Activated naive CD4-positive, alpha-beta T cell treated with anti-CD3 and anti-CD28 coated beads, Interleukin-2, amount 50 U/mL, for 16 hours (primary cell): Measurements from ENCODE around the gene RAVER2.
"Not testable (repeated sequence)": the region's sequence is repeated elsewhere in the genome, so short reads cannot be mapped to it uniquely, and the experiment has no call there.

Source experiments
- DNase-seq: peaks from one replicate; pipeline ENCODE4 v3.0.0-alpha.2; 2020

Gene RAVER2

DNA sequence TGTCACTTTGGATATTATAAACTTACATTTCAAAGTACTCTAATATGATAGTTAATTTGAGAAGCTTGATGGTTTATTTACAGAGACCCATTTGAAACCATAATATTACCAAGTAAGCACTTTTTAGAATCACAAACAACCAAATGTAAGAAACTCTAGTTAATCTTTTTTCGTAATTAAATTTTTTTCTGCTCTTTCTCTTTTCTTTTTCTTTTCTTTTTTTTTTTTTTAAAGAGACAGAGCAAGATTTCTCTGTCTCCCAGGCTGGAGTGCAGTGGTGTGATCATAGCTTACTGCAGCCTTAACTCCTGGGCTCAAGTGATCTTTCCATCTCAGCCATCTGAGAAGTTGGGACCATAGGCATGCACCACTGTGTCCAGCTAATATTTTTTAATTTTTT, 5.2 kb downstream of the RAVER2 start:
- DNase-seq, result no peak

DNA sequence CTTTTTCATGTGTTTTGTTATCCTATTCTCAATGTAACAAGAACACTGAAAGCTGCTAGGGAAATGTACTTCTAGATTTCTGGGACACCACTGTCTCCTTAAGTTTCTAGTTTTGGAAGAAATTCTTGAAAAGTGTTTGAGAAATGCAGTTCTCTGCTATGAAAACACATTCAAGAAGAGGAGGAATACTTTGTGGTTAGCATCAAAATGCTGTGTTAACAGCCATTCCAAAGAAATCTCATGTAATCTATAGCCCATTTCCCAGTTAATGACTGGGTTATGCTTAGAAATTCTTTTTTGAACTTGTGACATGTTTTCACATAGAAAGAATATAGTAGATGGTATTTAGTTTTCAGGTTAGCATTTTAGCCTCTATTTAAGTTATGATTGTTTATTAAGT, 6.0 kb downstream of the RAVER2 start:
- DNase-seq, result no peak

DNA sequence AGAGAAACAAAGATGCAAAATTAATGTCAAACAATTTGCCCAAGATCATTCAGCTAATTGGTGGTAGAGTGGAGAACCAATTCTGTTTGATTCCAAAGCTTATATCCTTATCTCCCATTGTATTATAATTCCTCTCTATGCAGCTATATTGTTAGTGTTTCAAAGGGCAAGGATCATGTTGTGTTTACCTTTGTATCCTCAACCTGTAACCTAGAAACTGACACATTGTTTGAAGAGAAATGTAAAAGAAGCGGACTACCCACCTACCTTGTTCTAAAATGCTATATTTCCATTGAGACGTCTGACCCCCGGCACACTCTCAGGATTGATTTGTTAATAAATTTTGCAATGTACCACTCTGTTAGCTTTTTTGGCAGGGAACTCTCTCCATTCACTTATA, 9.3 kb downstream of the RAVER2 start:
- DNase-seq, result no peak

DNA sequence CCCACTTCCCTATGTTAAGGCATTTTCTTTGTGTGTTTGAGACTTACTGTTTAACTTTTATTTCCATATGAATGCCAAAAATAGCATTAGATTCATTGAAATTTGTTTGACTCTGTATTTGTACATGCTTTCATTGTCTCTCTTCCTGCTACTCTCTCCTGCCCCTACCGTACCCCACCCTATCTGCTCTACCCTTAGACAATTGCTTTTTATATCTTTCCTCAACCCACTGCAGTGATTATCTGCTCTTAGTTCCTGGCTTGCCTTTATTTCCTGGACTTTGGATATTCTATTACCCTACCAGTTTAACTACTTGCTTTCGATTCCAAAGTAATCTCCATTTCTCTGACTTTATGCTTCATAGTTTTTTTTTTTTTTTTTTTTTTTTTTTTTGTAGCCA, 10.5 kb downstream of the RAVER2 start:
- no peak for DNase-seq

DNA sequence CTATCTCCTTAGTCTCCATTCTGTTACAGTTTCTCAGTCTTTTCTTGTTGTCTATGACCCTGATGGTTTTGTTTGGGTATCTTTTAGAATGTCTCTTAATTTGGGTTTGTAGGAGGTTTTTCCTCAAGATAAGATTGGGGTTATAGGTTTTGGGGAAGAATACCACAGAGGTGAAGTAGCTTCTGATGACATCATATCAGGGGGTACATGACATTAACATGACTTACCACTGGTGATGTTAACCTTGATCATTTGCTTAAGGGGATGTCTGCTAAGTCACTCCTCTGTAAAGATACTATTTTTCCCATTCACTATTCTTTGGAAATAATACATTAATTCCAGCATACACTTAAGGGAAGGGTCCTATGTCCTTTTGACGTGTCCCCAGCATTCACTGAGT, 11.9 kb downstream of the RAVER2 start:
- no peak for DNase-seq

DNA sequence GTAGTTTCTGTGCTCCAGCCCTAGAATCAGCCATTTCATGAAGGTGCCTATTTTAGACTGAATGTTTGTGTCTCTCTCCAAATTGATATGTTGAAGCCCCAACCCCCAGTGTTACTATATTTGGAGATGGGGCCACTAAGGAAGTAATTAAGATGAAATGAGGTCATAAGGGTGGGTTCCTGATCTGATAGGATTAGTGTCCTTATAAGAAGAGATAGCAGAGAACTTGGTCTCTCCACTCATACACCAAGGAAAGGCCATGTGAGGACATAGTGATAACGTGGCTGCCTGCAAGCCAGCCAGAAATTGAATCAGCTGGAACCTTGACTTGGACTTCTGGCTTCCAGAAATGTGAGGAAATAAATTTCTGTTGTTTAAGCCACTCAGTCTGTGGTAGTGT, 12.3 kb downstream of the RAVER2 start:
- DNase-seq, result no peak

DNA sequence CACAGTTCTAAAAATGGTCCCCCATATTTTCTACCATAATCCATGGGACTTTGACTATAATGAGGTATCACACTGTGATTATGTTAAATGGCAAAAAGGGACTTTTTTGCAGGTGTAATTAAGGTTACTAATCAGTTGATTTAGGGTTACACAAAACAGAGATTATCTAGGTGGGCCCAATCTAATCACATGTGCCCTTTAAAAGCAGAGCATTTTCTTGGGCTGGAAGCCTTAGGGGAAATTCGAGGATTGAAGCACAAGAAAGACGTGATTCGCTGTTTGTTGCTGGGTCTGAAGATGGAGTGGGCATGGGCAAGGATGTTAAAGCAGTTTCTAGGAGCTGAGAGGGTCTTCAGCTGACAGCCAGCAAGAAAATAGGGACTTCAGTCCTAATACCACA, 13.4 kb downstream of the RAVER2 start:
- DNase-seq, result no peak

DNA sequence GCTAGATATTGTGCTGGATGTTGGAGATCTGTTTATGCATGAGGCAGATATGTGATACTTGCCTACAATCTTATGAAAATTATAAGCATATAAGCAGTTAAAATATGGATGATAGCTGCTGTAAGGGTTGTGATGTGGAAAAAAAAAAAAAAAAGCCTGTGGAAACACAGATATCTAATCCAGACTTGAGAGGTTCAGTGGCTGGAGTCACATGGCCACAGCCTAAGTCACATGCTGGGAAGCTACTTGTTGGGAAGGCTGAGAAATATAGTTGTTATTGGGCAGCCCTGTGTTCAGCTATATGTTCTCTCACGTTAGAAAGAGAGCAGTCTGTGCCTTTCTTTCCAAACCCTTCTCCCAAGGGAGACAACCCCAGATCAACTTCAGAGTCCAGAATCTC, 15.1 kb downstream of the RAVER2 start:
- no peak for DNase-seq

DNA sequence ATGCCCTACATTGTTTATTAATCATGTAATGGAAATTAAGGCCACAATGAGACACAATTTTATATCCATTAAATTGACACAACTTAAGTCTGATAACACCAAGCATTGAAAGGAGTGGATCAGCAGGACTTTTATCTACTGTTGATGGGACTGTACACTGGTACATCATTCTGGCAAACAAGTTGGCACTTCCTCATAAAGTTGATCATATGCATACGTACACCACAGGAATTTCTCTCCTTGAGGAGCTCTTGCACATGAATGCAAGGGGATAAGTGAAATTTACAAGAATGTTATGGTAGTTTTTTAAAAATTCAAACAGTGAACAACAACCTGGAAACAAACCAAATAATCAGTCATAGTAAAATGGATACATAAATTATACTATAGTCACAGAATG, 20.1 kb downstream of the RAVER2 start:
- no peak for DNase-seq

DNA sequence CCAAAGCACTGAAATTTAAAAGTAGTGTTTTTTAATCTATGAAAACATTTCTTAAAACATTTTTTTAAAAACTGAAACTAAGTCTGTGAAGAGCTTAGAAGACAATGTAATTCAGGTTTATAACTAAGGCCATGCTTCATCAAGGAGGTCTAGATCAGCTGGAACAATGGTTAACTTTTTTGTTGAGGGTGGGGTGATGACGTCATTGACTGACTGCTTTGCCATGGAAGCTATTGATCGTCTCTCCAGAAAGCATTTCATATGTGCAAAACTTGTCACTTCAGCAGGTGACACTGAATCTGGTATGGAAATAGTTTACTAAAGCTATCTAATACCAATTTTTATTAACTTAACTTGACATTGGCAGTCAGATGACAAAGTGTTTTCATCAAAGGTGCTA, 21.0 kb downstream of the RAVER2 start:
- no peak for DNase-seq

DNA sequence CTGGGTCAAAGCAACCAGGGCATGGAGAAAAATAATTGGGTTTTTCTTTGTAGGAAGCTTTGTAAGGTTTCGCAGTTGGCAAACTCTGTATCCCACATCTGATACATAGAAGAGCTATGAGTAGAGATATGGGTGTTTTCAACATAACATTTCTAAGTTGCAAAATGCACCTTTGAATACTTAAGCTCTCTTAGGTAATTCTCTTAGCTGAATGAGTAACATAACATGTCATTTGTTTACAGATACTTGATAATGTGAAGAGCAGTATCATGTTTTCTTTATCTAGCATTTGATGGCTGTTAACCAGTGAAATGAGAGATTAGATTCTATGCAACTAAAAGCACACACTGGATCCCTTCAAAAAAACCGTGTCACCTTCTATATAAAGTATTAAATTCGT, 21.6 kb downstream of the RAVER2 start:
- DNase-seq, result no peak

DNA sequence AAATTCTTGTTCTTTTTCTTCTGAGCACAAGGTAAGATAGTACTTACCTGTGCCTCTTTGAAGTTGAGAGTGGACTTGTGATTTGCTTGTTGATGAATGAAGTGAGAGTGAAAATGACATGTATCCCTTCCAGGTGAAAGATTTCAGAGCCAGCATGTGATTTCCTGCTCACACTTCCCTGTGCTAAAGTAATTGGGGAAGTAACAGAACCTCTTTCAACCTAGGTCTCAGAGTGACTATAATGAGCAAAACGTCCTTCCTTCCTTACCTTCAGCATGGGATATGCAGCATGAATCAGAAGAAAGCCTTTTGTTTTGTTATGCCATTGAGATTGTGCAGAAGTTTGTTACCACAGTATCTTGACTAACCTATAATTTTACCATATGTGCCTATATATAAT, 24.6 kb downstream of the RAVER2 start:
- no peak for DNase-seq

DNA sequence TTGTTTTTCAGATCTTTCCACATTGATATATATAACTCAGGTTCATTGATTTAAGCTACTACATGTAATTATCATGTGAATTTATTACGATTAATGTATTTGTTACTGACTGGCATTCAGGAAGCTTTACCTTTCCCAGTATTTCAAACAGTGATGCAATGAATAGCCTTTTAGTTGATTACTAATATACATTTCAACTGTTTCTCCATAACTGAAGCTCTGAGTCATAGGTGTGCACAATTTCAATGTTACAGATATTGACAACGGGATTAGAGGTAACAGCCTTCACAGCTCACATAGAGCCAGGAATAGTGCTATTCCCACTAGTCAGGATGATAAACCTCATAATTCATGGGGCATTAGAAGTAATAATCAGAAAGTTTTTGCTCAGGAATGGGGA, 25.1 kb downstream of the RAVER2 start:
- no peak for DNase-seq

DNA sequence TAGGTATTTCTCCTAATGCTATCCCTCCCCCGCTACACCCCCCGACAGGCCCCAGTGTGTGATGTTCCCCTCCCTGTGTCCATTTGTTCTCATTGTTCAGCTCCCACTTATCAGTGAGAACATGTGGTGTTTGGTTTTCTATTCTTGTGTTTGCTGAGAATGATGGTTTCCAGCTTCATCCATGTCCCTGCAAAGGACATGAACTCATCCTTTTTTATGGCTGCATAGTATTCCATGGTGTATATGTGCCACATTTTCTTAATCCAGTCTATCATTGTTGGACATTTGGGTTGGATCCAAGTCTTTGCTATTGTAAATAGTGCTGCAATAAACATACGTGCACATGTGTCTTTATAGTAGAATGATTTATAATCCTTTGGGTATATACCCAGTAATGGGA, 28.4 kb downstream of the RAVER2 start:
- not testable (repeated sequence) for DNase-seq

DNA sequence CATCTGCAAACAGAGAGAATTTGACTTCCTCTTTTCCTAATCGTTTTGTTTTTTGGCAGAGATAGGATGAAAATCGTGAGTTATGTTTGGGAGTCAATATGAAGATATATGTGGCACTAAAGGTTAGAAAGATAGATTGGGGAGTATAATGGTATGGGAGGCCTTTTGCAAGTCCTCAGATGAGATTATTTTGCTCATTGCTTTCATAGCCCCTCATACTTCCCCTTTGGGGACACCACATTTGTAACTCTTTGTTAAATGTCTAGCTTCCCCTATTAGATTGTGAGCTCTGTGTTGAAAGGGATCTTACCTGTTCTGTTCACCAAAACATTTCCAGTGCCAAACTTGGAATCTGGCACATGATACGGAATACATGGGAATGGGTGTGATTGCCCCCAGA, 30.2 kb downstream of the RAVER2 start:
- no peak for DNase-seq

DNA sequence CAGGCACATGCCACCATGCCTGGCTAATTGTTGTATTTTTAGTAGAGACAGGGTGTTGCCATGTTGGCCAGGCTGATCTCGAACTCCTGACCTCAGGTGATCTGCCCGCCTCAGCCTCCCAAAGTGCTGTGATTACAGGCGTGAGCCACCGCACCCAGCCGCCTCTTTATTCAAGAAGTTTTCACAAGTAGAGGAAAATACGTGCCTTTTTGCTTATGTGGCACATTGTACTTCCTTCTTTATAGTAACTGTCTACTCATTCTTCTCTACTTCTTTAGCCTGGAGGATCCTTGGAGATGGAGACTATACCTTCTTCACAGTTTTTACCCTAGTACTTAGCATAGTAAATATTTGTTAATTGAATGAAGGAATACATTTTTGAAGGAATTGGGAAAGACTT, 37.2 kb downstream of the RAVER2 start:
- DNase-seq, result not testable (repeated sequence)

DNA sequence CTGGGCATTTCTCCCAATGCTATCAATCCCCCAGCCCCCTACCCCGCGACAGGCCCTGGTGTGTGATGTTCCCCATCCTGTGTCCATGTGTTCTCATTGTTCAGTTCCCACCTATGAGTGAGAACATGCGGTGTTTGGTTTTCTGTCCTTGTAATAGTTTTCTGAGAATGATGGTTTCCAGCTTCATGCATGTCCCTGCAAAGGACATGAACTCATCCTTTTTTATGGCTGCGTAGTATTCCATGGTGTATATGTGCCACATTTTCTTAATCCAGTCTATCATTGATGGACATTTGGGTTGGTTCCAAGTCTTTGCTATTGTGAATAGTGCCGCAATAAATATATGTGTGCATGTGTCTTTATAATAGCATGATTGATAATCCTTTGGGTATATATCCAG, 38.0 kb downstream of the RAVER2 start:
- DNase-seq, result not testable (repeated sequence)

DNA sequence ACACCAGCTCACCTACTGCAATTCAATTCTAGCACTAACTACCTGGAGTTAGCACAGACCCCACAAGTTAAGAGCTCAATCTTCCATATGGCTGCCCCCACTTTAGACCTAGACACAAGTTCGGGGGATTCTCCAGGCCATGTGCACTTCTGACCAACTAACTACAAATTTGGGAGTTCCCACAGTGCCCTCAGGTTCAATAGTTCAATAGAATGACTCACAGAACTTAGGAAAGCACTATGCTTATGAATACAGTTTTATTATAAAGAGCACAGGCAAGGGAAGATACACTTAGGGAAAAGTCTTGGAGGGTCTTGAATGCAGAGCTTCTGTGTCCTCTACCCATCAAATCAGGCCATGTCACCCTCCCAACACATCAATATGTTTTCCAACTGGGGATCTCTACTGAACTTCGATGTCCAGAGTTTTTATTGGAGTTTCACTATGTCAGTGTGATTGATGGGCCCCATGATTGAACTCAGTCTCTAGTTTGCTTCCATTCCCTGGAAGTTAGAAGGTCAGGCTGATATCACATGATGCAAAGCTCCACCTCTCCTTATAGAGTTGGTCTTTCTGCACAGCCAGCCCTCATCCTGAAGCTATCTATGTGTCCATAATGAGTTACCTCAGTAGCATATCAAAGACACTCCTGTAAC, 46.1 kb downstream of the RAVER2 start:
- no peak for DNase-seq

DNA sequence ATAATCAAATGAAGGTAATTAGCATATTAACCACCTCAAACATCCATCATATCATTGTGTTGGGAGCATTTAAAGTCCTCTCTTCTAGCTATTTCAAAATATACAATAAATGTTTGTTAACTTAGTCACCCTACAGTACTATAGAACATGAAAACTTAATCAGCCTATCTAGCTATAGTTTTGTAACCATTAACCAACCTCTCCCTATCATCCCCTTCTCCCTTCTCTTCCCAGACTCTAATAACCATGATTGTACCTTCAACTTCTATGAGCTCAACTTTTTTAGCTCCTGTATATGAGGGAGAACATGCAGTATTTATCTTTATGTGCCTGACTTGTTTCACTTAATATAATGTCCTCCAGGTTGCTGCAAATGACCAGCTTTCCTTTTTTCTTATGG, 54.0 kb downstream of the RAVER2 start:
- no peak for DNase-seq

DNA sequence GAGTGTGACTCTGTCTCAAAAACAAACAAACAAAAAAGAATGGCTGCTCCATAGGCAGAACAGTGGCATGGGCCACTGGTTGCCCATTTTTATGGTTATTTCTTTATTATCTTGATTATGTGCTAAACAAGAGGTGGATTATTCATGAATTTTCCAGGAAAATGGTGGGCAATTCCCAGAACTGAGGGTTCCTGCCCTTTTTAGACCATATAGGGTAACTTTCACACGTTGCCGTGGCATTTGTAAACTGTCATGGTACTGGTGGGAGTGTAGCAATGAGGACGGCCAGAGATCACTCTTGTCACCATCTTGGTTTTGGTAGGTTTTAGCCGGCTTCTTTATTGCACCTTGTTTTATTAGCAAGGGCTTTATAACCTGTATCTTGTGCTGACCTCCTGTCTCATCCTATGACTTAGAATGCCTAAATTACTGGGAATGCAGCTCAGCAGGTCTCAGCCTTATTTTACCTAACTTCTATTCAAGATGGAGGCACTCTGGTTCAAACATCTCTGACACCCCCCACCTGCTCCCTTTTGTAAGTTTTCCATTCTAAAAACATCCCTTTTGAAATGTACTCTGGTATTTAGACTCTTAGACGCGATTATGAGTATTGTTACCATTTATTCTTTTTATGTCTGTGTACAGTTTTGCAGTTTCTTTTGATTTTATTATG, 57.1 kb downstream of the RAVER2 start:
- DNase-seq, result no peak

DNA sequence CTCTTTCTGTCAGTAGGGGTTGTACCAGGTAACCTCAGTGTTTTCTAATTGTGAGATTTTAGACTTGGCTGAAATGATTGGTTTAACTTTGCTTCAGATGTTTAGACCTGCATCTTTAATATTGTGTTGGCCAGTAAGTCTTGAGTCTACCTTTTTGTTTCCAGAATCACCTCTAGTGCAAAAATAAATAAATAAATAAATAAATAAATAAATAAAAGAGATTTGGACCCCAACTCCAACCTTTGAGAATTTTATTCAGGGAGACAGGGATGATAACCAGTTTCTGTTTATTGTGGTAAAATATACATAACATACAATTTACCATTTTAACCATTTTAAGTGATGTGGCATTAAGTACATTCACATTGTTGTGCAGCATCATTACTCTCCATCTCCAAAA, 64.4 kb downstream of the RAVER2 start:
- DNase-seq, result no peak

DNA sequence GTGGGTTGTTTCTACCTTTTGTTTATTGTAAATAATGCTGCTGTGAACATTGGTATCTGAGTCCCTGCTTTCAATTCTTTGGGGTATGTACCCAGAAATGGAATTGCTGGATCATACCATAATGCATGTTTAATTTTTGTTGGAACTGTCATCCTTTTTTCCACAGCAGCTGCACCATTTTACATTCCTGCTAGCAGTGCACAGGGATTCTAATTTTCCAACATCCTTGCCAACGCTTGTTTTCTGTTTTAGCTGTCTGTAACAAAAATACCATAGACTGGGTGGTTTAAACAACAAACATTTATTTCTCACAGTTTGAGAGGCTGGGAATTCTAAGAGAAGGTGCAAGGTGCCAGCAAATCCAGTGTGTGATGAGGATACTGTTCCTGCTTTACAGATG, 65.1 kb downstream of the RAVER2 start:
- no peak for DNase-seq

DNA sequence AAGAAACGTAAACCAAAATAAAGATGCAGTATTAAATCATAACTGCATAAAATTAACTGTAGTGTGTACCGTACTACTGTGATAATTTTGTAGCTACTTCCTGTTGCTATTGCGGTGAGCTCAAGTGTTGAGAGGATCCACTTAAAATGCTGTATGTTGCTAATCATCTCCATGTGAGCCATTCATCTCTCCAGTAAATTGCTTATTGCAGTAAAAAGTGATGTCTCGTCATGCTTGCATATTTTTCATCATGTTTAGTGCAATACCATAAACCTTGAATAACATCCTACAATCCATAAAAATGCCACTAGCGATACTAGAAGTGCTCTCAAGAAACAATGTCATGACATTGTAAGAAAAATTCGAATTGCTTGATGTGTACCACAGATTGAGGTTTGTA, 66.3 kb downstream of the RAVER2 start:
- DNase-seq, result no peak

DNA sequence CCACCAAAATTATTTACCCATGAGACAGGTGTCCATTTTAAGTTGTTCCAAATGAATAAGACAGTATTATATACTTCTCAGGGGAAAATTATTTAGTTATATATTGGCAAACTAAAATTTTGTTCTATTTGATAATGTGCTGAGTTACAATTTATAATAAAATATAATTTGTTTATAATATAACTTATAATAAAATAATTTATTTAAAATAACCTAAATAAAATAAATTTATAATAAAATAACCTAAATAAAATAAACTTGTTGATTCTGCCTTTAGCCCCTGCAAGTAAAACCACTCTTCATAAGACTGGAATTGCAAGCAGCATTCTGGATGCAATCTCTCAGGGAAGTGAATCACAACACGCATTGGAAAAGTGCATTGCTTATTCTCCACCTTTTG, 69.6 kb downstream of the RAVER2 start:
- no peak for DNase-seq

DNA sequence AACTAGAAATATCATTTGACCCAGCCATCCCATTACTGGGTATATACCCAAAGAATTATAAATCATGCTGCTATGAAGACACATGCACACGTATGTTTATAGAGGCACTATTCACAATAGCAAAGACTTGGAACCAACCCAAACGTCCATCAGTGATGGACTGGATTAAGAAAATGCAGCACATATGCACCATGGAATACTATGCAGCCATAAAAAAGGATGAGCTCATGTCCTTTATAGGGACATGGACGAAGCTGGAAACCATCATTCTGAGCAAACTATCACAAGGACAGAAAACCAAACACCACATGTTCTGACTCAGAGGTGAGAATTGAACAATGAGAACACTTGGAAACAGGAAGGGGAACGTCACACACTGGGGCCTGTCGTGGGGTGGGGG, 72.5 kb downstream of the RAVER2 start:
- DNase-seq, result not testable (repeated sequence)
